ENCODE data around the gene SYCP2L.
"Not testable (repeated sequence)": the region's sequence is repeated elsewhere in the genome, so short reads cannot be mapped to it uniquely, and the experiment has no call there.

SYCP2L gene

DNA sequence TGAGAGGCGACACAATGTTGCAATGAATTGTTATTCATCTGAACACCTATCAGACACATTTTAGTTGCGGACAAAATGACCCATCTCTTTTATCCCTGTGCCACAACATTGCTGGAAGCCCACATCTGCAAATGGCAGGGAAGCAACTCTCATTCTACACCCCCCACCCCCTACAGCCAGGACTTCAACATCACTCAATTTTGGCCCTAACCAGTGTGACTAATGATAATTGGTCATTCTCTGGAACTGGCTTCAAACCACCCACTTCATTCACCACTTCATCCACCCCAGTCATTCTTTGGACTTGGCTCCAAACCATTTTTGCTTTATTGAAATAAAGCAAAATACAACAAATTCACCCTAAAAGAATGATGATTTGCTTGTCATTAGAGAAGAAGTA, 6.5 kb upstream of the SYCP2L start:
- no peak for DNase-seq (ENCODE audit: low spot score)

DNA sequence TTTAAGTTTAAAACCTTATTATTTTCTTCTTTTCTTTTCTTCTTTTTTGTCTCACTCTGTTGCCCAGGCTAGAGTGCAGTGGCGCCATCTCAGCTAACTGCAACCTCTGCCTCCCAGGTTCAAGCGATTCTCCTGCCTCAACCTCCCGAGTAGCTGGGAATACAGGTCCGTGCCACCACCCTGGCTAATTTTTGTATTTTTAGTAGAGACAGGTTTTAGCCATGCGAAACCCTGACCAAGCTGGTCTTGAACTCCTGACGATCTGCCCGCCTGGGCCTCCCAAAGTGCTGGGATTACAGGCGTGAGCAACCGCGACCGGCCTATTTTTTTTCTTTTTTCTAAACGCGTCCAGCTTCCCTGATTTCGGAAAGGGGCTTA, 4.6 kb upstream of the SYCP2L start:
- not testable (repeated sequence) for DNase-seq (ENCODE audit: low spot score)

DNA sequence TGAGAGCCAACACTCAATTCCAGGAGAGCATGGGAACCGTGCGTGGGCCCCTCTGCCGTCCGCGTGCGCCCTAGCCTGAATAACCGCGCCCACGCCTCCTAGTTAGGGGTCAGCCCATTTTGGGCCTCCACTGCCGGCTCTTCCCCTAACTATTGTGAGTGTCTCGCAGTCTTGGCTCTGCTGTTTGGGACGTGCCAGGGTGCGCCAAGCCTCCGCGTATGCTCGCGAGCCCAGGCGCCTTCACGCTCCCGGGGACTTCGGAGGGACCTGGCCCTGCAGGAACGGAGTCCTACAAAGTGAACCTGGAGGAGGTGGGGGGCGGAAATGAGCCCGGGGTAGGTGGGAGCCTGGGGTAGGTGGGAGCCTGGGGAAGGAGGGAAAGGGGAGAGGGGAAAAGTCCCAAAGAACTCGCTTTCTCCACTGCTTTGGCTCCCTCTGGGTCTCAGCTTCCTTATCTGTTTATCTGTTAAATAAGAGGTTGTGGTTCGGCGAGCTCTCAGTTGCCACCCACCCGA, 4.1 kb upstream of the SYCP2L start:
- DNase-seq (ENCODE audit: low spot score) = no peak

DNA sequence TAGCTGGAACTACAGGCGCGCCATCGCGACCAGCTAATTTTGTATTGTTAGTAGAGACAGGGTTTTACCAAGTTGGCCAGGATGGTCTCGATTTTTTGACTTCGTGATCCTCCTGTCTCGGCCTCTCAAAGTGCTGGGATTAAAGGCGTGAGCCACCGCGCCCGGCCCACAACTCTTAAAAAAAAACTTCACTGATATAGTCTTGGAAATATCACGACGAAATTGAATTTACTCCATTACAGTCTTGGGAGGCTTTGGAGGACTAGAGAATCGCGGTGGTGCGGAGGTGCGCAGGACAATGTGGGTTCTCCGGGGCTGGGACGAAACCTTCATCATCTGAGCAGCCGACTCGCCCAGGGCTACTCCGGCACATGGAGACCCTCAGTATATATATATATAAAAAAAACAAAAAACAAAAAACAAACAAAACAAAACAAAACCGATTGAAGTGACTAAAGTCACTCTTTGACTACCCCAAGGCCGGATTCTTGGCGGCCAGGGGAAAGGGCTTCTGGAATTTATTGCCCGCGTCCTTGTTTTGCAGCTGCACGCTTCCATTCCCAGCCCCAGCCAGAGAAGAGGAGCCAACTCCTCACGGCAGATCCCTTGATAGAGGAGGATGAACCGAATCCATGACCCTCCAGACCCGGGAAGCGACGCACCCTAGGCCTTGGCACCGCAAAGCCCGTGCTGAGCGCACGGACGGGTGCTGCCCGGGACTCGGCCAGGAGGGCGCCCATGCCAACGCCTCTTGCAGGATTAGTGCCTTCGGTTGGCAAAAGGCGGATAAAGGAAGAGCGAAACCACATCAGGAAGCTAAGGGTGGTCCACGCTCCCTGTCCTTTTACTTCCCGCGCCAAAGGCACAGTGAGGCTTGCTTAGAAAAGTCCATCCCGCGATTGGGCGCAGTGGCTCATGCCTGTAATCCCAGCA, 3.3 kb upstream of the SYCP2L start:
- no peak for DNase-seq (ENCODE audit: low spot score)

DNA sequence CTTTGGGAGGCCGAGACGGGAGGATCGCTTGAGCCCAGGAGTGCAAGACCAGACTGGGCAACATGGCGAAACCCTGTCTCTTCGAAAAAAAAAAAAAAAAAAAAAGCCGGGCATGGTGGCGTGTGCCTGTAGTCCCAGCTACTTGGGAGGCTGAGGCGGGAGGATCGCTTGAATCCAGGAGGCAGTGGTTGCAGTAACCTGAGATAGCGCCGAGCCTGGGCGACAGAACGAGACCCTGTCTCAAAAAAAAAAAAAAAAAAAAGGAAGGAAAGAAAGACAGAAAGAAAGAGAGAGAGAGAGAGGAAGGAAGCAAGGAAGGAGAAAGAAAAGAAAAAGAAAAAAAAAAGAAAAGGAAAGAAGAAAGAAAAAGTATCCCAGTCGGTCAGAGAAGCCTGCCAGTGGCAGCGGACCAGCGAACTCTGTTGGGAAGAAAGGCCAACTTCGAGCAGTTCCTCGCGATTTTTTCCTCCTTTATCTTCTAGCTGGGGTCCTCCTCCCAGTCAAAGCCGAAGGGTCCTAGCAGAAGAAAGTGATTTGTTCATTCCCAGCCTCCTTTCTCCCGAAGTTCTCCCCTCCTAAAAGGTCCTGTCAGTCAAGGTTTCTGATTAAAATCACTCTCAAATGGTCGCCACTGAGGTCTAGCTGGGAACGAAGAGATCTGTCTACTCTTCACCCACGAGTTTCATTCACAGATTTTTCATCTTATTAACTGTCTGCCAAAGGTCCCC, 2.4 kb upstream of the SYCP2L start:
- DNase-seq (ENCODE audit: low spot score) = no peak

DNA sequence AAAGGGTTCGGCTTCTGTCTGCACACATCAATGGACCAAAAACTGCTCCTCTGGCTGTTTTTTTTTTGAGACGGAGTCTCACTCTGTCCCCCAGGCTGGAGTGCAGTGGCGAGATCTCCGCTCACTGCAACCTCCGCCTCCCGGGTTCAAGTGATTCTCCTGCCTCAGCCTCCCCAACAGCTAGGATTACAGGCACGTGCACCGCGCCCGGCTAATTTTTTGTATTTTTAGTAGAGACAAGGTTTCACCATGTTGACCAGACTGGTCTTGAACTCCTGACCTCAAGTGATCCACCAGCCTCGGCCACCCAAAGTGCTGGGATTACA, 524 bp upstream of the SYCP2L start:
- not testable (repeated sequence) for DNase-seq (ENCODE audit: low spot score)

DNA sequence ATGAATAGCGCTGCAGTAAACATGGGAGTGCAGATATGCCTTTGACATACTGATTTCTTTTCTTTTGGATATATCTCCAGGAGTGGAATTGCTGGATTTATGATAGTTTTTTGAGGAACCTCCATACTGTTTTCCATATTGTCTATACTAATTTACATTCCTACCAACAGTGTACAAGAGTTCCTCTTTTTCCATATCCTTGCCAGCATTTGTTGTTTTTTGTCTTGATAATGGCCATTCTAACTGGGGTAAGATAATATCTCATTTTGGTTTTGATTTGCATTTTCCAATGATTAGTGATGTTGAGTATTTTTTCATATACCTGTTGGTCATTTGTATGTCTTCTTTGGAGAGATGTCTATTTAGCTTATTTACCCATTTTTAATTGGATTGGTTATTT, 3.3 kb downstream of the SYCP2L start:
- DNase-seq (ENCODE audit: low spot score) = no peak

DNA sequence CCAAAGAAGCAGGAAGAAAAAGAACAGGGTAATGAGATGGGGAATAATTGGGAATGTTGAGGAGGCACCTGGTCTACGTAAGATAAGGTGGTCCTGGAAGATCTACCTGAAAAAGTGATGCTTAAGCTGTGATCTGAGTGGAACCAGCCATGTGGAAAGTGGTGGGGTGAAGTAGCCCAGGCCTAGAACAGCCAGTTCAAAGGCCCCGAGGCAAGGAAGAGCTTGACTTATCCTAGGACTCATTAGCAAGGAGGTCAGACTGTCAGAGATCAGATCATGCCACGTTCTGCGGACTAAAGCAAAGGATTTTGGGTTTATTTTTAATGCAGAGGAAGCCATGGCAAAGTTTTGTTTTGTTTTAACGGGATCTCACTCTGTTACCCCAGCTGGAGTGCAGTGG, 5.1 kb downstream of the SYCP2L start:
- DNase-seq (ENCODE audit: low spot score) = no peak

DNA sequence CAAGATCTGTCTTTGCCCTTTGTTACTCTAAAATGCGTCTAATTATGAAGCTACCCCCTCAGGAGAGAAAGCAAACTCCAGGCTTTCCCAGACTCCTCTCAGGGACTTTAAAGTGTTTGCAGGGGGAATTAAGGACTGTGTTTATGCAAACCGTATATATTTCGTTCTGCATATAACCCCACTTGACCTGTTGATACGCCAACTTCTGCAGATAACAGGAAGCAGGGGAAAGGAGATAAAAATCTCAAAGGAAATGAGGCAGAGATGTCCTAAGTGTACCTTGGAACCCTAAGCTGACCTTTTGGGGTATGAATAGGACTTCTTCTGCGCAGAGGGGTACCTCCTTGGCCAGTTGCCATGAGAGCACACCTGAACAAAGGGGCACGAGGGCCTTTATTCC, 8.1 kb downstream of the SYCP2L start:
- DNase-seq (ENCODE audit: low spot score) = no peak

DNA sequence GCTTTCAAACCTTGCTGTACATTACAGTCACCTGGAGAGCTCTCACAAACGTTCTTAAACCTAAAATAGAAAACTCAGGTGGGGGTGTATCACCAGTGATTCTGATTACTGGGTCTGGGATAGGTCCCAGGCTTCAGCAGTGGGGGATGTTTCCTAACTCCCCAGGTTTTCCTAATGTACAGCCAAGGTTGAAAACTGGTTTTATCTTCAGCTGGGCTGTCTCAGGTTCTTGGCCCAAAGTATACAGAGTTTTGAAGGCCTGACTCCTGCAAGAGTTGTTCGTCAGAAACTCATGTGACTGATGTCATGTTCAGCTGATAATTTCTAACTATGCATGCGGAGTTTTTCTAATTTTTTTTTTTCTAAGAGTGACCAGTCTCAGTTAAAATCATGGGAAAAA, 9.8 kb downstream of the SYCP2L start:
- no peak for DNase-seq (ENCODE audit: low spot score)

DNA sequence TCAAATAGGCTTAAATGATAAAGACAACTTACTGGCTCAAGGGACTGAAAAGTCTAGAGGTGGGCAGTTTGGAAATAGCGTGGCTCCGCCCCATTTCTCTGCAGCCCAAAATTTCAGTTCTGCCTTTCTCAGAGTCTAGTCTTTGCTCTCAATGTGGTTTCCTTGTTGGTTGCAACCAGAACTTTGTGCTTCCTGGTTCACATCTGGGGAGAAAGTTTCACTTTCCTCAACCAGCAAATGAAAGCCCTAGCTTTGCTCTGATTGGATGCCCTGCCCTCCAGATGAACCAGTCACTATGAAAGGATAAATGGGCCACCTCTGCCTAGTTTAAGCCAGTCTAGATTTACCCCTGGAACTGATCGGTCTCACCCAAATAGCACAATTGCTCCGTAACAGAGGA, 14.9 kb downstream of the SYCP2L start:
- no peak for DNase-seq (ENCODE audit: low spot score)

DNA sequence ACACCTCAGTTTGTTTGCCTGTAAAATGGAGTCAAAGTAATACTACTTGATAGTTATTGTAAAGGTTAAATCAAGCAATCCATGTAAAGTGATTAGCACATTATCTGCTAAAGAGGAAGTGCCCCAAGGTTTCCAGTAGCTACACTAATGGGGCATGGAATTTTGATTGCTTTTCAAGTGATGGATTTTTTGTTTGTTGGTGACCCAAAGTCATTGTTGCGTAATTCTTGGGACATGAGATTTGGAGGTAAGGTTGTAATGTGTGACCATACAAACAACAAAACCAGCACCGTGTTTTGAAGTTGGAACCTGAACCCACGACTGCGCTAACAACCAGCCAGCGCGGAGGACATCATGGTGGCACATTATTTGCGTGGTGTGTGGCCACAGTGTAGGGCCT, 17.2 kb downstream of the SYCP2L start:
- no peak for DNase-seq (ENCODE audit: low spot score)

DNA sequence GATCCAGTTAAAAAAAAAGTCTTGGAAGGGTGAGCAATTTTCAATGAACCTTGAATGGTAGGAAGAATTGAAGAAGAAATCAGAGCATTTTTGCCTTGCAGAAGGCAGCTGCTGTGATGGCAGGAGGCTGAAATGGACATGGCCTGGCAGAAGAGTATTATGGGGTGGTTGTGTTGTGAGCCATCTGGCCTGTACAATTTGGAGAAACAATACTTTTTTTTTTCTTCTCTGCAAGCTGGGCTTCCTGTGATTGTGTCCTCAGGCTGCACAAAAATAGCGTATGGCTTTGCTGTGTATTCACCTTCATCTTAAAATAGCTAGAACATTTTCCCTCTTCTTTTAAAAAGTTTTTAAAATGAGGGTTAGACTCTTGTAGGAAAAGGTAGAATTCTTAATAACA, 21.4 kb downstream of the SYCP2L start:
- peak; percentile 63 for DNase-seq (ENCODE audit: low spot score)

DNA sequence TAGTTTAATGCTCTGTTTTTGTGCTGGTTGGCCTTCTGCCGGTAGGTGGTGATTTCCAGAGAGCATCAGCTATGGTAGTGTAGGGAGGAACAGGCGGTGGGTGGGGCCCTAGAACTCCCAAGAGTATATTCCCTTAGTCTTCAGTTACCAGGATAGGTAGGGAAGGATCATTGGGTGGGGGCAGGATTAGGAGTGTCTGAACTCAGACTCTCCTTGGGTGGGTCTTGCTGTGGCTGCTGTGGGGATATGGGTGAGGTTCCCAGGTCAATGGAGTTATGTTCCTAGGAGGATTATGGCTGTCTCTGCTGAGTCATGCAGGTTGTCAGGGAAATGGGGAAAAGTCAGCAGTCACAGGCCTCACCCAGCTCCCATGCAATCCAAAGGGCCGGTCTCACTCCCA, 32.7 kb downstream of the SYCP2L start:
- not testable (repeated sequence) for DNase-seq (ENCODE audit: low spot score)

DNA sequence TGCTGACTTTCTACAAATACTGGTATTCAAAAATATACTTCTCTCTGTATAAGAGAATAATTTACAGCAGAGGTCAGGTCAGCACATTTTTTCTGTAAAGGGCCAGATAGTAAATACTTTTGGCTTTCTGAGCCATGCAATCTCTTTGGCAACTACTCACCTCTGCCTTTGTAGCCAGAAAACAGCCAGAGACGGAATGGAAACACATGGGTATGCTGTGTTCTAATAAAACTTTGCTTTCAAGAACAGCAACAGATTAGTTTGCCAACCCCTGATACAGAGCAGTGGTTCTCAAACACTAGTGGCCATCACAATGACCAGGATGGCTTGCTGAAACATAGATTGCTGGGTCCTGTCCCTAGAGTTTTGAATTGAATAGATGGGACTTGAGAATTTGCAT, 46.3 kb downstream of the SYCP2L start:
- DNase-seq (ENCODE audit: low spot score) = no peak

DNA sequence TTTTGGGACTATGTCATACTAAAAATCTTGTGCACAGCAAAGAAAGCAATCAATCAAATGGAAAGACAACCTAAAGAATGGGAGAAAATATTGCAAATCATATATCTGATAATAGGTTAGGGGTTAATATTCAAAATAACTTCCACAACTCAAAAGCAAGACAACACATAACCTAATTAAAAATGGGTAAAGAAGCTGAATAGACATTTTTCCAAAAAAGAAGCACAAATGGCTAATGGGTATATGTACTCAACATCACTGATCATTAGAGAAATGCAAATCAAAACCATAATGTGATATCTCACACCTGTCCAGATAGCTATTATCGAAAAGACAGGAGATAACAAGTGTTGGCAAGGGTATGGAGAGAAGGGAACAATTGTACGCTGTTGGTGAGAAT, 53.0 kb downstream of the SYCP2L start:
- DNase-seq (ENCODE audit: low spot score) = no peak

DNA sequence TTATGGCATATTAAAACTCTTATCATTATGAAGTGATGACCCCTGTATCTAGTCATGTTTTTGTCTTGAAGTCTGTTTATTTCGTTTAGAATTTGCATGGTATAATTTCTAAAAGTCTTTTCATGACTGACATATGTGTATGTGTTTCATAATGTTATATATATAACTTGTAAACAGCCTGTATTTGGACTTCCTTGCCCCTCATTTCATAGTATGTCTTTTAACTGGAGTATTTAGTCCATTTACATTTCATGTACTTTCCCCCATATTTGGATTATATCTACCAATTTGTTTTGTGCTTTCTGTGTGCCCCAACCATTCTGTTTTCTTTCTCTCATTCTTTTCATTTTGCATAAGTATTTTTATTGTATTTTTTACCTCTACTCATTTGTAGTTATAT, 59.0 kb downstream of the SYCP2L start:
- DNase-seq (ENCODE audit: low spot score) = no peak

DNA sequence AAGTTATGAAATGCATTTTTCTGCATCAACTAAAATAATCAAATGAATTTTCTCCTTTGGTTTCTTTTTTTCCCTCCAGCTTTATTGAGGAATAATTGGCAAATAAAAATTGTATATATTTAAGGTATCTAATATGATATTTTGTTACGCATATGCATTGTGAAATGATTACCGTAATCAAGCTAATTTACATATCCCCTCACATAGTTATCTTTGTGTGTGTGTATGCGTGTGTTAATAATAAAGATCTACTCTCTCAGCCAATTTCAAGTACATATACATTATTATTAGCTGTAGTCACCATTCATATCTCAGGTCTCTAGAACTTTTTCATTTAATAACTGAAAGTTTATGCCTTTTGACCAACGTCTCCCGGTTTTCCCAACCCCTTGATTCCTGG, 61.1 kb downstream of the SYCP2L start:
- no peak for DNase-seq (ENCODE audit: low spot score)

DNA sequence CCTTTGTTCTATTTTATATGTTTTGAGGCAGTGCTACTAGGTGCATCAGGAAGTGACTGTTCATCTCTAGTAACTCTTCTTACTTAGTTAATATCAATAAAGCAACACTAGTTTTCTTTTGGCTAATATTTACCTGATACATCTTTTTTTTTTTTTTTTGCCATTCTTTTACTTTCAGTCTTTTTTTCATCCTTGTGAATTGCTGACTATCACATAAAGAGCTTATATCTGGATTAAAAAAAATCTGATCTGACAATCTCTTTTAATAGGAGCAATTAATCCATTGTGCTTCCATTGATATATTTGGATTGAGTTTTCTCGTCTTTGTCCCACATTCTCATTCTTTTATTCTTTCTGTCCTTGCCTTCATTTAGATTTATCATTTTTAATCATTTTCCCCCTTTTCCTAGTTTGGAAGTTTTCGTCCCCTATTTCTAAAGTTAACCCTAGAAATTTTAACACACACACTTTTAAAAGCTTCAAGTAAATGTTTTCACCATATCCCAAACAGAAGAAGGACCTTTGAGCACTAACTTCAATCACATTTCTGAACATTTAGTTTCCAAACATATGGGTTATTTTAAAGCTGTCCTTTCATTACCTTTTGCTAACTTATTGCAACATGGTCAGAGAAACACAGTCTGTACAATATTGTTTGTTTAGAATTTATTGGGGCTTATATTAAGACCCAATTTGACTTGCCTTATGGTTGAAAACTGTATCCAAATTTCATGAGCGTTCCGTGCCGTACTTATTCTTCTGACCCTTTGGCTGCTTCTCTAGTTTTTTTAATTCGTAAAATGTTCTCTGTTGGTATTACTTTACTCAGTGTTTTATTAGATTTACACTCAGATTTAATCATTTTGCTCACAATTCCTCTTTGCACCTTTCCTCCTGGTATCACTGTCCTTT, 63.0 kb downstream of the SYCP2L start:
- DNase-seq (ENCODE audit: low spot score) = no peak

DNA sequence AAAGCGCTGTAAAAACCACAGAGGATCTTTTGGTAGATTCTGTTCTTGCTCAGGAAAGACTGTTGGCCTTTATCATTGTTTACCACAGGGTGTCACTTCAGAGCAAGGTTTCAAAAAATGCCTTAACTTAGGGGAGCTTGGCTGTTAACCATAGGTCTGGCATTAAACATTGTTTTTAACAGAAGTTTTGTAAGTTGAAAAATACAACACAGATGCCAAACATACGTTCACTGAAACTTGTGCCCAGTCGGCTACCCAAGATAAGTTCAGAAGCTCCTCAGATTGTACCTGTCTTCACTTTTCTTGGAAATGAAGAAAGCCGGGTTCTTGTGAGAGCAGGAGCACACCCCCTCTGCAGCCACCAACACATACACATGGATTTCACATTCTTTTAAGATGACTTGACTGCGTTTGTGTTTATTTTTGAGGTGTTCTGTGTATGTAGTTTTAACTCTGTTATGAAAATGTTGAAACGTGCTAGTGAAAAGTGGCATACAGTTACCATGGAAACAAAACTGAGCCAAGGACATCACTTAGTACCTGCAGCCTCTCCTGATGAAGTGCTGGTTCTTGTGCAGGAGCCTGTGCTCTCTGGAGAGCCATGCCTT, 64.9 kb downstream of the SYCP2L start:
- peak; percentile 56 for DNase-seq (ENCODE audit: low spot score)

DNA sequence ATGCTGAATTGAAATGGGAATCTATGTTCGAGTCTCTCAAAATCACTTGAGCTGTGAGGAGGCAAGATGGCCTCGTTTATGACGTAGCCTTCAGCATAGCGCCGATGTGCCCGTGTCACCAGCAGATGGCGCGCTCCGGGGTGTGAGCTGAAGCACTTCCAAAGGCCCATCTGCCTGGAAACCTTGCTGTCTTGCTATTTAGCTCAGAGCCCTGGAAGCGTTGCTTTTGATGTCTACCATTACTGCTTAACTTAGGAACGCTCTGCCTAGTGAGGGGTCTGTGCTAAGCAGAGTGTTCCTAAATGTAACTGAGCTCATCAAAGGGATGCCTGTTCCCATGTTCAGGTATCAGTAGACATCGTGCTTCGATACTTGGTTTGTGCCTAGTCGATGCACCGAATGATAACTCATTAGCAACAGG, 67.7 kb downstream of the SYCP2L start:
- DNase-seq (ENCODE audit: low spot score) = peak; percentile 58

DNA sequence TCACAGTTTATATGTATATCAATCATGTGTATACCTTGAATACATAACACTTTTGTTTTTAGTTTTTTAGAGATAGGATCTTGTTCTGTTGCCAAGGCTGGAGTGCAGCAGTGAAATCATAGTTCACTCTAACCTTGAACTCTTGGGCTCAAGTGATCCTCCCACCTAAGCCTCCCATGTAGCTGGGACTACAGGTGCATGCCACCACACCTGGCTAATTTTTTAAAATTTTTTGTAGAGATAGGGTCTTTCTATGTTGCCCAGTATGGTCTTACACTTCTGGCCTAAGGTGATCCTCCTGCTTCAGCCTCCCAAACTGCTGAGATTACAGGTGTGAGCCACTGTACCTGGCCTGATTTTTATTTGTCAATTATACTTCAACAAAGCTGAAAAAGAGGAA, 69.9 kb downstream of the SYCP2L start:
- no peak for DNase-seq (ENCODE audit: low spot score)
